Stimulated activated CD4-positive, alpha-beta T cell treated with anti-CD3 and anti-CD28 coated beads, Interleukin-2, amount 100 ng/mL, for 48 hours (primary cell): ENCODE results near the gene CP.

Source experiments
- DNase-seq, 2 donors: peaks; one replicate each; pipeline ENCODE4 v3.0.0-alpha.2; 2020

CP gene

DNA sequence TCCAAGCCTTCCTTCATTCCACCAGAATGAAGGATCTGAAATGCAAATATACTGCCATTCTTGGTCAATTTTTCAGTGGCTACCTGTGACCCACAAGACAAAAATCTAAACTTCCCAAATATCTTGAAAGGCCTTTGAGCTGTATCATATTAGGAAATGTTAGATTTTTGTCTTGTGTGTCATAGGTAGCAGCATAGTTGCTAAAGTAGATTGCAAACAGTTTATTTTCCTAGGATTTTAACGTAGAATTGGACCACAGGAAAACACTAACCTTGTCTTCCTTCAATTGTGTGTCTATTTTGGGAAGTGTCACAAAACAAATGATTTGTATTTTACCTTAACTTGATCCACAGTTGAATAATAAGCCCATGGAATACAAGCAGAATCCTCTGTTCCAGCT lies 42.4 kb downstream of the CP start:
- DNase-seq: no peak

DNA sequence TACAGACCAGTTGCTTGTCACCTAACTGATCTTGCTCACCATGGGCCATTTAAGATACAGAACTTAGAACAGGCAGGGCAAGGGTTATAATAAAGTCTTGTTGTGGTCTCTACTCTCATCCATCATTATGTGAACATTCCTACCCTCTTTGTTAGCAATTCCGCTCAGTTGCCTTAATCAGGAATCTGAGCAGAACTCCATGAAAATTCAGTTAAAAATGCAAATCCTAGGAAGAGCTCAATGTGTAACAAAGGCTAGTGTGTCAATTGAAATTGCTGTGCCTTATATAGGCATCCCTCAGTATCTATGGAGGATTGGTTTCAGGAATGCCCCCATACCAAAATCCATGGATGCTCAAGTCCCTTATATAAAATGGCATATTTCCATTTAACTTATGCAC lies 44.5 kb downstream of the CP start:
- no peak for DNase-seq

- peak in 1 of 2 donors; percentile 1 for DNase-seq
Observed at GRCh38 chr3:149174901-149175300, 46.7 kb downstream of the CP start.

GRCh38 chr3:149170672-149171071 lies 51.0 kb downstream of the CP start:
- DNase-seq: no peak

GRCh38 chr3:149167898-149168297 lies 53.7 kb downstream of the CP start:
- DNase-seq: no peak

GRCh38 chr3:149163066-149163465 lies 58.6 kb downstream of the CP start:
- no peak for DNase-seq

- DNase-seq: no peak
Observed at GRCh38 chr3:149162007-149162406, 59.6 kb downstream of the CP start.

DNA sequence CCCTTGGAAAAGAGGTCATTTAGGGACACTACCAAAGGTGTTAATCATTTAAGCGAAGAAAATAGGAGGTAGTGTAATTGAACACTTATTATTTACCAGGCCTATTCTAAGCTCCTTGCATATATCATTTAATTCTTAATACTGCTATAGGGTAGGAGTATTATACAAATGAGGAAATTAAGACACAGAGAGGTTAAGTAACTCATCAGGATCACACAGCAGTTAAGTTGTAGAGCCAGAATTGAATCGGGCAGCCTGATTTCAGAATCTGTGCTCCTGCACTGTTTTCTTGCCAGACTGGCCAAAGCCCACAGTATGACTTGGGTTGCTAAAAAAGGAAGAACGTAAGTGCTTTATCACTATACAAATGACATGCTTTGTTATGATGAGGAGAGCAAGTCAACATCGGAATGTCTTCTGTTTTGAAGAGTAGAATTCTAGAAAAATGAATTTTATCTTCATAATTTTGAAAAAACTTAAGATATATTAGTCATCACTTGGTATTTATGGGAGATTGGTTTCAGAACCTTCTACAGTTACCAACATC lies 60.8 kb downstream of the CP start:
- no peak for DNase-seq

- DNase-seq: no peak
Observed at GRCh38 chr3:149153402-149153801, 68.2 kb downstream of the CP start.

DNA sequence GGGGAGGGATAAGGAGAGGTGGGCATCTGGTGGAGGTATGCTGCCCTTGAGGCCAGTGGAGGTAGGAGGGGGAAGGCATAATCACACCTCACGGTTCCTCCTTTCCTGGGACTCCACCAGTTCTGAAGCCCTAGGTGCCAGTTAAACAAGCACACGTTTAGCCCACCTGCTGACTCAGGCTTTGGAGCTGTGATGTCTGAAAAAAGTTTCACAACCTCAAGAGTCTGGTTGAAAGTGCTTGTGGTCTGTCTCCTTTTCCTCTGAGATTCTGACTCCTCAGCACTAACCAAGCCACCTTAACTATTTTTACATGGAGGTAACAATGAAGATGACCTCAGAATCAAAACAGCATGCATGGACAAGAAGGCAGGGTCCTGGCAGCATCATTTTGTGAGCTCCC lies 69.2 kb downstream of the CP start:
- peak in 1 of 2 donors; percentile 7 for DNase-seq

DNA sequence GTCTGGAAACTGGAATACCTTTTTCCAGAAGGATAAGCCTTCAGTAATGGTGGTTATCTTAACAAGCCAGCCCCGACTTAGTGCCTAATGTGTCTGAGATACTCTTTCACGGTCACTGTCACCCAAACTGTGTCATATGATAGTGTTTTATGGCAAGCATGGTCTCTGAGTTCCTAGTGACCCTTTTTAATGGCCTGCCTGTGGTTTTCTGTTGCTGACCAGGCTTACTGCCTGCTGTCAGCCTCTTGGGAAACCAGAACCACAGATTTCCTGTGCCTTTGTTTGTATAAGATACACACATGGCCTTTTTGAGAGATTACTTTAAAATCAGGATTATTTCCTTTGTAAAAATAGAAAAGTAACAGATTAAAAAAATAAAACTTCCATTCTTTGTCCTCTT lies 69.8 kb downstream of the CP start:
- DNase-seq: no peak

DNA sequence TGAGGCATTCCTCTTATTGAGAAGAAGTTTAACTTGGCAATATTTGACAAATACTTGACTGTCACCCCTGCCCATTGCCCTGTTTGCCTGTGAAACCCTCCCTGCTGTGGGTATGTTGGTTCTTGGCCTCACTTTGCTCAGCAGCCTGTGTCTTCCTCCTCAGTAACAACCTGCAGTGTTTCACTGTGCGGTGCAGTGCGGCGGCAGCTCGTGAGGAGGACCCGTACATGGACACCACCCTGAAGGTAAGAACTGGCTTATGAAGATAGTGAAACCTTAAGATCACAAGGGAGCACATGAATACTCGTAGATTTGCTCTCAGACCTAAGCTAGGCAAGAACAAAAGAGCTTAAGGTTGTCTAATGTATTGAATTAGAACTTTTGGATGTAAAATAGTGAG lies 71.2 kb downstream of the CP start:
- DNase-seq: no peak

GRCh38 chr3:149145974-149146373 lies 75.7 kb downstream of the CP start:
- DNase-seq: no peak

DNA sequence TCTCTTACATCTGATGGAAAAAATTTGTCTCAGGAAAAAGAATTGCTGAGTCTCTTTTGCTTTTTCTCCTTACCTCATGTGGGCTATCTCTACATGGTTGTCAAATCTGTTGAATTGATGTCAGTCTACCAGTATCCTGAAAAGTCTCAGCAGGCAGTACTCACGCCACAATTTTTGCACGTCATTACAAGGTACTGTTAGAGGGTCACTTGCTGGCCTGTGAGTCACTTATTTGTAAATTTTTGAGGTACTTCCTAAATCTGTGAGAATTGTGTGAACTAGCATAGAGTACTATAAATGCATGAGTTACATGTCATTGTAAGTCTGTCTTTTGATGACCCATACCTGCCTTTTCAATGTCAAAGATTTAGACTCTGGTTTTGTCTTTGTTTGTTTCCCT lies 76.3 kb downstream of the CP start:
- no peak for DNase-seq

DNA sequence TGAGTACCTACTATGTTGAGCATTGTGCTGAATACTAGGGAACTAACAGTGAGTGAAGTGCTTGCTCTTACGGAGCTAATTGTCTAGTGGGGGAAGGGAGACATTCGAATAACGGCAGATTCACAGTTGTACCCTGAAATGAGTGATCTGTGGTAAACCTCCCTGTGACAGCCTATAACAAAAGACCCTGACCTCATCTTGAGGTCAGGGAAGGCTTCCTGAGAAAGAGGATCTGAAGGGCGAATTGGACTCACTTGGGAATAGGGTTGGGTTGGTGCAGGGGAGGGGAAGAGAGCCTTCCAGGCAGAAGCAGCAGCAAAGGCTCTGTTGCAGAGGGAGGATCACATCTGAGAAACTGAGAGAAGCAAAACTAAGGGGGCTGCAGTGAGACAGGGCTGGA lies 78.9 kb downstream of the CP start:
- no peak for DNase-seq

- no peak for DNase-seq
Observed at GRCh38 chr3:149134575-149134974, 87.1 kb downstream of the CP start.

- no peak for DNase-seq
Observed at GRCh38 chr3:149131589-149131988, 90.0 kb downstream of the CP start.

DNA sequence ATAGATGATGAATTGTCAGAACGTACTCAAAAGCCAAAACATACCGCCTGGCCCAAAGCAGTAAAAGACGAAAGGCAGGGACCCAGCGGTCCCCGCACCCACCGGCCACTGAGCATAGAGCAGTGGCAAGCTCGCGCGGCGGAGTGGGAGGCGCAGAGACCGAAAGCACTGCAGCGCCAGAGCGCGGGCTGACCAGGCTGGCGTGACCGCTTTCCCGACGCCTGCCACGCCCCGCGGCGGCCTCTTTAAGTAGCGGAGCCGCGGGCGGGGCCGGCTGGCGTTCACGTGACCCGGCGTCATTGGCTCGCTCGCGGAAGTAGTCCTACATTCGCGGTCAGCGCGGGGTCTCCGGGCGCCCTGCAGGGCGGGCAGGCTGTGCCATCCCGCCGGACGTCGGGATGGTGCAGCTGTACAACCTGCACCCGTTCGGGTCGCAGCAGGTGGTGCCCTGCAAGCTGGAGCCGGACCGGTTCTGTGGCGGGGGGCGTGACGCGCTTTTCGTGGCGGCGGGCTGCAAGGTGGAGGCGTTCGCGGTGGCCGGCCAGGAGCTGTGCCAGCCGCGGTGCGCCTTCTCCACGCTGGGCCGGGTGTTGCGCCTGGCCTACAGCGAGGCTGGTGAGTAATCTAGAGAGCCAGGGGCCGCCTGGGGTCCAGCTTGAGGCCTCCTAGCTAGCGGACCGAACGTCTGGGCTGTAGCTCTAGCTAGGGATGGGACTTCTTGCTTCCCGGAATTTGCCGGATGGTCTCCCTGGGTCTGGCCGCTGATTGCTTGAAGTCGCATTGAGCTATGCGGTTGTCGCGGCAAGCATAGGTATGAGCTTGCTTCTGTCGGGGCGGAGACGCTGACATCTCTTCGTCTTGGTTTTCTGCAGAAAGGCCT lies 92.1 kb downstream of the CP start, which contains the start of gene HPS3:
Gene HPS3 (plus strand): TSS at position 313 of the 880 bp plus-strand sequence. CDS start 86 bp downstream, at position 399.
- DNase-seq: peak; percentile 70 to 75

DNA sequence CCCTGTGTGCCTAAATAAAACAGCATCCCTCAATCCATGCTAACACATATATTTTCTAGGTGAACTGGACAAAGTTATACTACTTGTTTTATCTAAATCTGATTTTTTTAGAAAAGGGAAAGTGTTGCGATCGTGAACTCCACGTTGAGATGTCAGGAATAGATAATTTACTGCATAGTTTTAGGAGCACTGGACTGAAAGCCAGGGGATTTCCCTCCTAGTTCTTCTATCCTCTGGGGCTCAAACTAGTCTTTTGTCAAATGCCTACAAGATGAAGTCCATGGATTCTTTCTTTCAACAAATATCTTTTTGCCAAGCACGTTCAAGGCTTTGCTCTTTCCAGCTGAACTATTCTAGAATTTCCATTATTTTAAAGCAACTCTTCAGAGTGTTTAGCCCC lies 92.8 kb downstream of the CP start:
- DNase-seq: no peak

- no peak for DNase-seq
Observed at GRCh38 chr3:149122721-149123578, 98.7 kb downstream of the CP start.
